GM12878 (cell line): Measurements from ENCODE around the gene PQBP1. TPM values are rescaled to one million over a fixed set of nuclear protein-coding genes. Genes with fewer than 3 reads are reported as not detected.

Source experiments
- BMI1 ChIP-seq: fragments of 450-650 bp; IDR thresholded peaks from 2 replicates; pipeline ENCODE4 v1.6.1; 2016; ENCODE audit warnings: mild to moderate bottlenecking, moderate library complexity, borderline replicate concordance
- CBX3 ChIP-seq: fragments of 200-600 bp; sonication (generic); IDR thresholded peaks from 2 replicates; pipeline ENCODE4 v1.6.1; 2016; ENCODE audit warnings: low read depth, borderline replicate concordance
- ESRRA ChIP-seq: IDR thresholded peaks from 2 replicates; pipeline ENCODE4 v1.6.1; 2012; ENCODE audit warnings: mild to moderate bottlenecking, low read length, improper control_type of control experiment
- GABPA ChIP-seq: IDR thresholded peaks from 2 replicates; pipeline ENCODE4 v1.6.1; 2014; ENCODE audit warnings: antibody characterized with exemption, low read depth, mild to moderate bottlenecking, inconsistent platforms
- MEF2A ChIP-seq: IDR thresholded peaks from 2 replicates; pipeline ENCODE4 v1.6.1; 2011; ENCODE audit warnings: low read depth, mild to moderate bottlenecking, low read length, moderate library complexity; ENCODE audit not compliant: insufficient read depth
- MEF2B ChIP-seq: fragments of 450-650 bp; IDR thresholded peaks from 2 replicates; pipeline ENCODE4 v1.6.1; 2018; ENCODE audit warnings: mild to moderate bottlenecking, moderate library complexity; ENCODE audit not compliant: partially characterized antibody, poor library complexity, severe bottlenecking
- NFYA ChIP-seq: IDR thresholded peaks from 2 replicates; pipeline ENCODE4 v1.6.1; 2011; ENCODE audit warnings: low read depth, mild to moderate bottlenecking, low read length, improper control_type of control experiment, borderline replicate concordance
- PAX8 ChIP-seq: fragments of 450-650 bp; IDR thresholded peaks from 2 replicates; pipeline ENCODE4 v1.6.1; 2017; ENCODE audit warnings: mild to moderate bottlenecking, moderate library complexity
- POLR2AphosphoS5 ChIP-seq: IDR thresholded peaks from 2 replicates; pipeline ENCODE4 v1.6.1; 2011; ENCODE audit warnings: mild to moderate bottlenecking, low read length, inconsistent platforms
- POU2F2 ChIP-seq: IDR thresholded peaks from 3 replicates; pipeline ENCODE4 v1.6.1; 2011; ENCODE audit warnings: low read depth, mild to moderate bottlenecking, low read length, borderline replicate concordance
- RCOR1 ChIP-seq: conservative IDR thresholded peaks from 2 replicates; pipeline ENCODE4 v1.6.1; 2012; ENCODE audit warnings: low read depth, low read length, improper control_type of control experiment
- RFX5 ChIP-seq: IDR thresholded peaks from 2 replicates; pipeline ENCODE4 v1.6.1; 2011; ENCODE audit warnings: low read depth, low read length, improper control_type of control experiment
- SPI1 ChIP-seq: IDR thresholded peaks from 2 replicates; pipeline ENCODE4 v1.6.1; 2011; ENCODE audit warnings: low read depth, mild to moderate bottlenecking, low read length, moderate library complexity, borderline replicate concordance; ENCODE audit not compliant: insufficient read depth
- STAT3 ChIP-seq: IDR thresholded peaks from 2 replicates; pipeline ENCODE4 v1.6.1; 2011; ENCODE audit warnings: low read depth, low read length, improper control_type of control experiment
- TARDBP ChIP-seq: IDR thresholded peaks from 2 replicates; pipeline ENCODE4 v1.6.1; 2016; ENCODE audit warnings: borderline replicate concordance
- USF2 ChIP-seq: IDR thresholded peaks from 2 replicates; pipeline ENCODE4 v1.6.1; 2011; ENCODE audit warnings: low read depth, low read length, improper control_type of control experiment, borderline replicate concordance
- polyA plus RNA-seq, 11 experiments: library from polyadenylated mRNA; depleted of rRNA in 4 of 11; unstranded in 6 of 11; stranded (reverse) in 5 of 11; fragments of >200 nt; fragmentation: Nextera tagmentation in 4 of 11; fragmentation: Illumina TruSeq in 1 of 11; extraction: Ambion mirVana in 4 of 11; extraction: Trizol in 1 of 11; gene quantifications; 1 replicate in 1 of 11; 2 replicates in 10 of 11; pipeline versions ENCODE4 v1.2.1 to v1.2.3, GENCODE V29; 2011 to 2016; ENCODE audit warnings: inconsistent platforms in 2 of 11, missing spikeins in 2 of 11, low read depth in 1 of 11
- total RNA-seq, 4 experiments: library from RNA; depleted of rRNA in 3 of 4; stranded (reverse); fragments of >200 nt in 3 of 4; fragmentation: Illumina TruSeq in 1 of 4; extraction: Trizol in 1 of 4; gene quantifications; 2 replicates each; pipeline versions ENCODE4 v1.2.1 to v1.2.3, GENCODE V29; 2013 to 2021
- TF ChIP-seq, protein P1 (sequence below): fragments of 450-650 bp; IDR thresholded peaks from 2 replicates; pipeline ENCODE4 v1.6.1; 2017; ENCODE audit warnings: mild to moderate bottlenecking
- TF ChIP-seq, protein P2 (sequence below): IDR thresholded peaks from 2 replicates; pipeline ENCODE4 v1.6.1; 2012; ENCODE audit warnings: low read depth, low read length, improper control_type of control experiment
- TF ChIP-seq, protein P3 (sequence below): IDR thresholded peaks from 2 replicates; pipeline ENCODE4 v1.6.1; 2011; ENCODE audit warnings: mild to moderate bottlenecking, low read depth, low read length, moderate library complexity; ENCODE audit not compliant: insufficient replicate concordance
- TF ChIP-seq, protein P4 (sequence below): fragments of 450-650 bp; IDR thresholded peaks from 2 replicates; pipeline ENCODE4 v1.6.1; 2017; ENCODE audit warnings: low read depth, mild to moderate bottlenecking, moderate library complexity
- TF ChIP-seq, protein P5 (sequence below): fragments of 150-350 bp; IDR thresholded peaks from 2 replicates; pipeline ENCODE4 v1.6.1; 2014; ENCODE audit warnings: mild to moderate bottlenecking, low read depth, low read length

The PQBP1 gene
- total and polyA plus RNA-seq, 10 of the 15 experiments (the other 5 are each of a cell fraction or from before 2014, with no cell fraction given) = 12.5 to 74.8 (median 68.5) TPM

GRCh38 chrX:48937054-48937907 lies 39.6 kb downstream of the PQBP1 start (continued):
- TF ChIP-seq USF2 = peak; percentile 63; the same call in 1 of the 2 replicates
- TF ChIP-seq POU2F2 = peak; percentile 84
- no peak; the same call in 1 of the 2 replicates for TF ChIP-seq GABPA
- TF ChIP-seq RCOR1 = 0 out of 2 replicates have a peak, but pooled peaks have one; percentile 11
- TF ChIP-seq STAT3 = peak; percentile 100
- TF ChIP-seq, protein P1, sequence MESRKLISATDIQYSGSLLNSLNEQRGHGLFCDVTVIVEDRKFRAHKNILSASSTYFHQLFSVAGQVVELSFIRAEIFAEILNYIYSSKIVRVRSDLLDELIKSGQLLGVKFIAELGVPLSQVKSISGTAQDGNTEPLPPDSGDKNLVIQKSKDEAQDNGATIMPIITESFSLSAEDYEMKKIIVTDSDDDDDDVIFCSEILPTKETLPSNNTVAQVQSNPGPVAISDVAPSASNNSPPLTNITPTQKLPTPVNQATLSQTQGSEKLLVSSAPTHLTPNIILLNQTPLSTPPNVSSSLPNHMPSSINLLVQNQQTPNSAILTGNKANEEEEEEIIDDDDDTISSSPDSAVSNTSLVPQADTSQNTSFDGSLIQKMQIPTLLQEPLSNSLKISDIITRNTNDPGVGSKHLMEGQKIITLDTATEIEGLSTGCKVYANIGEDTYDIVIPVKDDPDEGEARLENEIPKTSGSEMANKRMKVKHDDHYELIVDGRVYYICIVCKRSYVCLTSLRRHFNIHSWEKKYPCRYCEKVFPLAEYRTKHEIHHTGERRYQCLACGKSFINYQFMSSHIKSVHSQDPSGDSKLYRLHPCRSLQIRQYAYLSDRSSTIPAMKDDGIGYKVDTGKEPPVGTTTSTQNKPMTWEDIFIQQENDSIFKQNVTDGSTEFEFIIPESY = no peak
- peak; percentile 88 for TF ChIP-seq SPI1
- TF ChIP-seq NFYA = no peak
- TF ChIP-seq, protein P2, sequence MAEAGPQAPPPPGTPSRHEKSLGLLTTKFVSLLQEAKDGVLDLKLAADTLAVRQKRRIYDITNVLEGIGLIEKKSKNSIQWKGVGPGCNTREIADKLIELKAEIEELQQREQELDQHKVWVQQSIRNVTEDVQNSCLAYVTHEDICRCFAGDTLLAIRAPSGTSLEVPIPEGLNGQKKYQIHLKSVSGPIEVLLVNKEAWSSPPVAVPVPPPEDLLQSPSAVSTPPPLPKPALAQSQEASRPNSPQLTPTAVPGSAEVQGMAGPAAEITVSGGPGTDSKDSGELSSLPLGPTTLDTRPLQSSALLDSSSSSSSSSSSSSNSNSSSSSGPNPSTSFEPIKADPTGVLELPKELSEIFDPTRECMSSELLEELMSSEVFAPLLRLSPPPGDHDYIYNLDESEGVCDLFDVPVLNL = no peak
- TF ChIP-seq MEF2B = peak; percentile 96
- TF ChIP-seq, protein P3, sequence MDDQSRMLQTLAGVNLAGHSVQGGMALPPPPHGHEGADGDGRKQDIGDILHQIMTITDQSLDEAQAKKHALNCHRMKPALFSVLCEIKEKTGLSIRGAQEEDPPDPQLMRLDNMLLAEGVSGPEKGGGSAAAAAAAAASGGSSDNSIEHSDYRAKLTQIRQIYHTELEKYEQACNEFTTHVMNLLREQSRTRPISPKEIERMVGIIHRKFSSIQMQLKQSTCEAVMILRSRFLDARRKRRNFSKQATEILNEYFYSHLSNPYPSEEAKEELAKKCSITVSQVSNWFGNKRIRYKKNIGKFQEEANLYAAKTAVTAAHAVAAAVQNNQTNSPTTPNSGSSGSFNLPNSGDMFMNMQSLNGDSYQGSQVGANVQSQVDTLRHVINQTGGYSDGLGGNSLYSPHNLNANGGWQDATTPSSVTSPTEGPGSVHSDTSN = no peak
- TF ChIP-seq RFX5 = no peak
- no peak for TF ChIP-seq PAX8
- TF ChIP-seq TARDBP = no peak
- TF ChIP-seq MEF2A = peak; percentile 96
- TF ChIP-seq, protein P4, sequence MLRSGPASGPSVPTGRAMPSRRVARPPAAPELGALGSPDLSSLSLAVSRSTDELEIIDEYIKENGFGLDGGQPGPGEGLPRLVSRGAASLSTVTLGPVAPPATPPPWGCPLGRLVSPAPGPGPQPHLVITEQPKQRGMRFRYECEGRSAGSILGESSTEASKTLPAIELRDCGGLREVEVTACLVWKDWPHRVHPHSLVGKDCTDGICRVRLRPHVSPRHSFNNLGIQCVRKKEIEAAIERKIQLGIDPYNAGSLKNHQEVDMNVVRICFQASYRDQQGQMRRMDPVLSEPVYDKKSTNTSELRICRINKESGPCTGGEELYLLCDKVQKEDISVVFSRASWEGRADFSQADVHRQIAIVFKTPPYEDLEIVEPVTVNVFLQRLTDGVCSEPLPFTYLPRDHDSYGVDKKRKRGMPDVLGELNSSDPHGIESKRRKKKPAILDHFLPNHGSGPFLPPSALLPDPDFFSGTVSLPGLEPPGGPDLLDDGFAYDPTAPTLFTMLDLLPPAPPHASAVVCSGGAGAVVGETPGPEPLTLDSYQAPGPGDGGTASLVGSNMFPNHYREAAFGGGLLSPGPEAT = peak; percentile 90
- TF ChIP-seq, protein P5, sequence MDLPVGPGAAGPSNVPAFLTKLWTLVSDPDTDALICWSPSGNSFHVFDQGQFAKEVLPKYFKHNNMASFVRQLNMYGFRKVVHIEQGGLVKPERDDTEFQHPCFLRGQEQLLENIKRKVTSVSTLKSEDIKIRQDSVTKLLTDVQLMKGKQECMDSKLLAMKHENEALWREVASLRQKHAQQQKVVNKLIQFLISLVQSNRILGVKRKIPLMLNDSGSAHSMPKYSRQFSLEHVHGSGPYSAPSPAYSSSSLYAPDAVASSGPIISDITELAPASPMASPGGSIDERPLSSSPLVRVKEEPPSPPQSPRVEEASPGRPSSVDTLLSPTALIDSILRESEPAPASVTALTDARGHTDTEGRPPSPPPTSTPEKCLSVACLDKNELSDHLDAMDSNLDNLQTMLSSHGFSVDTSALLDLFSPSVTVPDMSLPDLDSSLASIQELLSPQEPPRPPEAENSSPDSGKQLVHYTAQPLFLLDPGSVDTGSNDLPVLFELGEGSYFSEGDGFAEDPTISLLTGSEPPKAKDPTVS = 0 out of 2 replicates have a peak, but pooled peaks have one; percentile 66
- peak; percentile 77 for TF ChIP-seq POLR2AphosphoS5
- 0 out of 2 replicates have a peak, but pooled peaks have one; percentile 15 for TF ChIP-seq BMI1
- TF ChIP-seq CBX3 = no peak
- no peak for TF ChIP-seq ESRRA
